Erythroblast (primary cell): ENCODE measurements around the gene PRMT7.

Experiments used
- GATA1 ChIP-seq: IDR thresholded peaks from 2 replicates; pipeline ENCODE4 v1.6.1; 2011; ENCODE audit warnings: low read depth, mild to moderate bottlenecking, control low read depth, low read length, moderate library complexity
- POLR2A ChIP-seq: IDR thresholded peaks from 2 replicates; pipeline ENCODE4 v1.6.1; 2011; ENCODE audit warnings: mild to moderate bottlenecking, low read length

- no peak for TF ChIP-seq POLR2A
- no peak for TF ChIP-seq GATA1
Measured at GRCh38 chr16:68403704-68404103, 92.9 kb downstream of the PRMT7 start.
